SHP77 (cell line): ENCODE data around the gene PPP1CA.
A peak's percentile ranks its signal among the peaks of the same experiment; 100 is the strongest.

ENCODE experiments used
- DNase-seq, 2 experiments: peaks; one replicate each; lab custom pipeline; 2025; lab: John Stamatoyannopoulos, UW

PPP1CA gene

DNA sequence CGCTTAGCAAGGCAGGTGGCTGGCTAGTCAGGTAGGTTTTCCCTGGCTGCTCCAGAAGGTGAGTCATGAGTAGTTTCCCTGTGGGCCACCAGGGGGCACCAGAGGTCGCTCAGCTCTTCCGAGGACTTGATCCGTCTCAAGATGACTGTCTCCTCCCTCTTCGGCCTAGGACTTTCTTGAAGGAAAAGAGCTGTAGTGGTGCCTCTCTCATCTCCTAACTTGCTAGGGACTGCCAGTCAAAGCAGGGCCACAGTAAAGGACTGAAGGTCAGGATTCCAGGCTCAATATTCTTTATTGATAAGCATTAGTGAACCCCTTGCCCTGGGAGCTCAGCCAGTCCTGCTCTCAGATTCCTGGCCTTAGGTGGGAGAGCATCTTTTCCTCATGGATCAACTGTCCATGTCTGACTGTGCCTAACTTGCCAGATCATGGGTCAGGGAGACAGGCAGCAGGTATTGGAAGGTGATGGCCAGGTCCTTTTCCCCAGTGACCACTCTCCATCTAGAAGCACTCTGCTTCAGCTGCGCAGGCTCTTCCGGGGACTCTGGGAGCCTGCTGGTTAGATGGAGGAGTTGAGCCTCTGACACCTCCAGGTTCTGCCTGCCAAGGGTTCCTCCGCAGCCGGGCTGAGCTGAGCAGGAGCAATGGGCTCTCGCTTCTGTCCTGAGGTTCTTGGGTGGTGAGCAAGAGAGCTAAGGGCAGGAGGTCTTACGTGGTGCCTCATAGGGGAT is 50.2 kb downstream of the PPP1CA start:
- DNase-seq = peak; percentile 50 to 53

DNA sequence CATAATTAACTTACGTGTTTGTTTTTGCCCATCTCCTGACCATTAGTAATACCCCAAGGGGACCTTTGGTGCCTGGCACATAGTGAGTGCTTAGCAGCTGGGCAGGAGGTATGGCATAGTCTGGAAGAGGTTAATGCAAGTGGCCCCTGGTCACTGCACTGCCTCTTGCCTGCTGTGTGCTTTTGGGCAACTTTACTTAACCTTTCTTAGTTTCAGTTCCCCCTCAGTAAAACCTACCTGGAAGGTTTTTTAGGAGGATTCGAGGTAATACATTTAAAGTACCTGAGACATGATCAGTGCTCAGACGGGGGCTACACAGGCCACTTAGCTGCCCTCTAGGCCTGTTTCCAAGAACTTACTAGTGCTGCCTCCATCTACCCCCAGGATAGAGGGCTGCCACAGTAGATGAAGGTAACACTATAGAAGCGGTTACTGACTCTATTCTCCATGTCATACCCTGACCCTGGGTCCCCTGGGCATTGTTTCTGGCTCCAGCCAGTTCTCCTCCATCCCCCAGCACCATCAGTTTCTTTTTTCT is 51.7 kb downstream of the PPP1CA start:
- DNase-seq = no peak

GRCh38 chr11:67349457-67349856 is 52.2 kb downstream of the PPP1CA start:
- DNase-seq = no peak

GRCh38 chr11:67349036-67349435 is 52.6 kb downstream of the PPP1CA start:
- DNase-seq = no peak
